GM10847 (cell line): Measurements from ENCODE around the gene ABAT.
A peak's percentile ranks its signal among the peaks of the same experiment; 100 is the strongest.

ENCODE experiments used
- POLR2A ChIP-seq: IDR thresholded peaks from 2 replicates; pipeline ENCODE4 v1.6.1; 2011; ENCODE audit not compliant: insufficient read length; ENCODE audit errors: extremely low read depth

Gene ABAT

DNA sequence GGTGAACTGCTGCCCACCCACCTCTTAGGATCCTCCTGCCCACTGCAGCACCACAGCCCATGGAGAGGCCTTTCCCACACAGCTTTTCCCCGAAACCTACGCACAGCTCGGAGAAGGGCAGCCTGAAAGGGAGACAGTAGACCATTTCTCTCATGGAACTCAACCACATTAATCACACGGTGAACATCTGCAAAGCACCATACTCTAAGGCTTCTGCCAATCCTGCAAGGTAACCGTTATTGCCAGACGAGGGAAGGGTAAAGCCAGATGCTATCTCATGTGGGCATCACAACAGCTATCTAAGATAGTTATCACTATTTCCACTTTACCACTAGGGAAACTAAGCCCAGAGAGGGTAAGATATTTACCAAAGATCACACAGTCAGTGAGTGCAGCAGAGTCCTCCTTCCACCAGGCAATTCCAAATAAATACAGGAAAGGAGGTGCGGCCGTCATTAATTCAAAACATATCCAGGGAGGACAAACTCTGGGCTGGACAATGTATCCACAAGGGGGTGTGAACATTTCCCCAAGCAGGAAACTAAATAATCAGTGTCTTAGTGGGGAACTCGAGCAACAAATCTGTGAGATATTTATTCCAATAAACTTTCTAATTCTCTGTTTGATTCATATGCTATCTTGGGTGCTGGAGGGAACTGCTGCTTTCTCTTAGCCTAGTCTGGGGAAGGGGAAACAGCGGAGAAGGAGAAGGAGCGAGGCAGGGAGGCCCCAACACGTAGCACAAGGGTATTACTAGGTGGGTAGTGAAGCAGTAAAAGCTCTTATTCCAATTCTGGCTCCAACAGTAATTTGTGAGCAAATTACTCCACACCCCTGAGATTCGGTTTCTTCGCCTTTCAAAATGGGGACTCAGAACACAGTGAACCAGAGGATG lies 122.3 kb downstream of the ABAT start:
- TF ChIP-seq POLR2A, result no peak

DNA sequence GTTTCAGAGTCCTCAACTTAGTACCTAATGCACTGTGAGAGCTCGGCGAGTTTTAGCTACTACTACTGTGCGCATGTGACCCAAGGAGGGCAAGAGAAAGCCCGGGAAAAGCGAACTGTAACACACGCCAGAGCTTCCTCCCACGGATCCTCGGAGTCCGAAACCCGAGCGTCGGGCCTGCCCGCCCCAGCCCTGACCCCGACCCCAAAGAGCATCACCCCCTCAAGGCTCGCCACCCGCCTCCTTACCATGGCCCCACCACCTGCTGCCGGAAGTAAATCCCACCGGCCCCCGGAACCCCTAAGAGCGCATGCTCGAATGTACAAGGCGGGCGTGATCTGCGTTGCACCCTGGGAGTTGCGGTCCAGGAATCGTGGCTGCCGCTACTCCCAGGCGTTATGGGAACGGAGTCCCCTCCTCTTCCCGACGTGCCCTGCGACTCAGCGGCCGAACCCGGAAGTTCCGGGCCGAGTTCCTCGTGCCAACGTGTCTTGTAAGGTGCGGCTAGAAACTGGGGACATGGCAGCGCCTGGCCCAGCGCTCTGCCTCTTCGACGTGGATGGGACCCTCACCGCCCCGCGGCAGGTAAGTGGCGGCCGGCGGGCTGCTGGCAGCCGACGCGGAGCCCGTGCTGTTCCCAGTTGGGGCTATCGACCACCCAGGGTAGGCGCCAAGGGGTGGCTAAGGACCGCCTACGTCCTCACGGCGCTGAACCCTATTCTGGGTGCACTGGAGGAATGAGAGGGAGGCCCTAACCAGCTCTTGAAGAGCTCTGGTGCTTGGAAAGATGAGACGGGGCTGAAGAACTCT lies 123.2 kb downstream of the ABAT start, which contains the start of the genes PMM2 and TMEM186:
PMM2 (plus strand) TSS at position 476 of the 810 bp plus-strand sequence; CDS start at position 520, 44 bp downstream.
TMEM186 (minus strand) TSS at position 276 of the 810 bp plus-strand sequence; CDS start at position 251, 25 bp downstream.
- peak; percentile 85 for TF ChIP-seq POLR2A

DNA sequence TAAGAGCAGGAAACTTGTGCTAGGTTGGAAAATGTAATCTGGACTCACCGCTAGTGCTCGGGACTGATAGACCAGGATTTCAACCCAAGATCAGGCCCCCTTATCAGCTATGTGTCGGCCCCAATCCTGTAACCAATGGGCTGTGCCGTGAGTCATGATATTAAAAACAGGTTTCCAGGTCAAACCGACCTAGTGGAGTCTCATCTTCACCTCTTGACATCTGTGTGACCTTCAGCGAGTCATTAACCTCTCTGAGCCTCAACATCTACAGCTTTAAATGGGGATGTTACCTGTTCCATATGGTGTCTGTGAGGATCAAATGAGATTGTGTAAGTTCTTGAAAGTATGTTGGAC lies 123.7 kb downstream of the ABAT start:
- TF ChIP-seq POLR2A, result no peak

DNA sequence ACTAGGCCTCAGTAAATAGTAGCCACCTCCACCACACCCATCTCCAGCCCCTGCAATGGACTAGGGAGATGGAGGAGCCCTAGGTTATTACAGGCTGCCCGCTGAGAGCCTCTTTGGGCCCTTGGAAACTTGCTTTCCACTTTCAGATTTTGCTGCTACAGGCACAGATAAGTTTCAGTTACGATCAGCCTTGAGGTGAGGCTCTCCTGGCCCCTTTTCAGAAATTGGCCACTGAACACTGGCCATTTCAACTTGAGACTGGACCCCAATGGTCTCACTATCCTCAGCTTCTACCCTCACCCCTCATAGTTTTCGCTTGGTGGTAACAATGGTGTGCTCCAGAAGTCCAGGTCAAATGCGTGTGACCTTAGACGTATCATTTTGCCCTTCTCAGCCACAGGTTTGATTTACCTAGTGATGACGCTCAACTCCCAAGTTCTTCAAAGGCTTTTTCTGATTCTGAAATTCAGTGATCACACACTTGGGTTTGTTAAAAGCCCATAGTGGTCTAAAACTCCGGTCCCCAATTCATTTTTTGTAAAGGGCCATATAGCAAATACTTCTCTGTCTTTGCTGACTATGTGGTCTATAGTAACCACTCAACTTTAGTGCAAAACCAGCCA lies 124.2 kb downstream of the ABAT start:
- TF ChIP-seq POLR2A, result no peak

DNA sequence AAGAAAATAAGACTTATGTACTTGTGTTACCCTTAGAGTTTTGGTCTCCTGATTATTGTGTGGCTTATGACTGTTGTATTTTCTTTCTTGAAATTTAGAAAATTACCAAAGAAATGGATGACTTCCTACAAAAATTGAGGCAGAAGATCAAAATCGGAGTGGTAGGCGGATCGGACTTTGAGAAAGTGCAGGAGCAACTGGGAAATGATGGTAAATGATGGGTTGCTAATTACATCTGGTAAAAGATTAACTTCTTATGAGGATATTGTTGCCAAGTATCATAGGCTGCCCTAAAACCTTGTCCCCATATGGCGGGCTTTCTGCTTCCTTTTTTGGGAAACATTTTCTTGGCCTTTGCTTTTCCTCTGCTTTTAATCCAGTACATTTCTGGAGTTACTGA lies 127.3 kb downstream of the ABAT start:
- no peak for TF ChIP-seq POLR2A

DNA sequence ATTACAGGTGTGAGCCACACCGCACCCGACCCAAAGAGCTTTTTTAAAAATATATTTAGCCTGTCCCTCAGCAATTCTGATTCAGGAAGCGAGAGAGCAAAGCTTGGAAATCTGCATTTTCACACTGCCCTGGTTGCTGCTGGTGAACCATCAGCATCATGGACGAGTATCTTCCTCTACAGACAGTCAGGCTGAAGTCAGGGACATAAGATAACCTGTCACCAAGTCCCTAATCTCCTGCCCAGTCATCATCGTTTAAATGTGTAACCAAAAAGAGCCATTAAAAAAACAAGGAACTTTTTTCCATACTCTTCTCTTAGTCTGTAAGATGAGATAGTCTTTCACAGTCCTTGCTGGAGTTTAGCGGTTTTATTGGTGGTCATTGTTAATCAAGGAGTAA lies 129.9 kb downstream of the ABAT start:
- TF ChIP-seq POLR2A, result no peak

DNA sequence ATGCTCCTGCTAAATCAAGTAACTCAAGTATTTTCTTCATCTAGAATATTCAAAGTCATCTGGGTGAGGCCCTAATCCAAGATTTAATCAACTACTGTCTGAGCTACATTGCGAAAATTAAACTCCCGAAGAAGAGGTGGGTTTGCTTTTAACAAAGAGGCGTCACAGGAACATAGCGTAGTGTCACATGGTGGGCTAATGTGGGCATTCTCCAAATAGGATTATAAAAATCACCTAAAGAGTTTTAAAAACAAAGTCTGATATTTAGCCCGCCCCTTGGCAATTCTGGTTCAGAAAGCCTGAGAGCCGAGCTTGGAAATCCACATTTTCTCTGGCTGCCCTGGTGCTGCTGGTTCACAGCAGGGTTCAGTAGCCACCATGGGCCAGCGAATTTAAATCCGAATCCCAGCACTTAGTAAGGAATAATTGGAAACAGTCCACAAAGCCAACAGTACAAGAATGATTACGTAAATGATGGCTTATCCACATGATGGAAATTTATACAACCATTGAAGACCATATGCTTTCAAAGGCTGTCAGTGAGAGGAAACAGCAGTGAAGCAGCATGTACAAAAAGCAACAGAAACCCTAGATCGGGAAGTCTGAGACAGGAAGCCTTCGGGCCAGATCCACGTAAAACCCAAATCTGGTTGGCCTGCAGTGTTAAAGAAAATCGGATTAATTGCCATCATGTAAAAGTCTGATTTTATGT lies 132.0 kb downstream of the ABAT start:
- no peak for TF ChIP-seq POLR2A

DNA sequence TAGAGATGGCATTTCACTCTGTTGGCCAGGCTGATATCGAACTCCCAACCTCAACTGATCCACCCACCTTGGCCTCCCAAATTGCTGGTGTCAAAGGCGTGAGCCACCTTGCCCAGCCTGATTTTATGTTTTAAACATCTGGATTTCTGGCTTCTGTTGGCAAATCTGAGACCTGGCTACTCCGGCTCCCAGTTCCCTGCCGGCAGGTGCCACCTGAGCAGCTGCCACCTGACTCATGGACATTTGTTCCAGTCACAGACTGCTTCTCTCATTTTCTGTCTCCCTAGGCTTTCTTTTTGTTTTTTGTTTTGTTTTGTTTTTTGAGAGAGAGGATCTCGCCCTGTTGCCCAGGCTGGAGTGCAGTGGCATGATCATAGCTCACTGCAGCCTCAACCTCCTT lies 132.8 kb downstream of the ABAT start:
- no peak for TF ChIP-seq POLR2A

DNA sequence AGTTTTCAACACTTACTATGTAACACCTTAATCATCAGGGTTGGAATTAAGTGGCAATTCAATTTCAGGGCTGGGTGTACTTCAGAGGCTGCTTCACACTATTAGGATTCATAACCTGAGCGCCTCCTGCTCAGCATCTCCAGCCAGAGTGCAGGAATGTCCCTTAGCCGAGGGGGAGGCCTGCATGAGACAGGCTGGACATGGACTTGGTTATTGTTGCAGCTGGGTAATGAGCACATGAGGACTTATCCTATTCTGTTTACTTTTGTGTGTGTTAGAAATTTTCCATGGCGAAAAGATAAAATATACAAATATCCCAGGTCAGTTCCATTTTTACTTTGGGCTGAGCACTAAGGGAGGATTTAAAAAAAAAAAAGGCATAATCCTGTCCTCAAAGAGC lies 133.6 kb downstream of the ABAT start:
- no peak for TF ChIP-seq POLR2A

DNA sequence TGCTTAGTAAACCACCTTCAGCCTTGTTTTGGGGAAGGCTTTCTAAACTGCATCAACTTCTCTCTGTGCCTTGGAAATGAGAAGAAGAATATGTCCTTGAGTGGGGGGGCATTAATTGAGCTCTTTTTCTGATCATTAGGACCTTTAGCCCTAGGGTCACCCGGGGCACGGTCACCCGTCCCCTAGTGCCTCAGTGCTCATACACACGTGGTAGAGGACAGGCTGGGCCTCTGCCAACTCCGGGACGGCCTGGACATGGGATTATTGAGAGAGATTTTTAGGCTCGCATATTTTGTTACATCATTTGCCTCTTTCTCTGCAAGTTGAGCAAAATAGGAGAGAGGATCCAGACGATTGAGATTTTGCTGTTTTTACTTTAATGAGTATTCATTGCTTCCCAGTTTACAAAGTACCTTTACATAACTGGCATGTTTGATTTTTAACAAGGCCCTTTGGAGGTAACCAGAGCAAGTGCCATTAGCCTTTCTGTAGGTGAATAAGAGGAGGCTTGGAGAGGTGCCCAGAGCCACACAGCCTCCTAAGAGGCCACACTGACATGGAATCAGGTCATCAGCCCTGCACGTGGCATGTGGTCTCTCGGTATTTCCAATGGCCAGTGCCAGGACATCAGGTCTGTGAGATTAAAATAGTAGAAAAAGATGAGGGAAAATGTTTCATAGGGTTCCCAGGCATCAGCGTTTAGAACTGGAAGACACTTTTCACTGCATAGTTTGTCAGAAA lies 134.4 kb downstream of the ABAT start:
- TF ChIP-seq POLR2A, result no peak

DNA sequence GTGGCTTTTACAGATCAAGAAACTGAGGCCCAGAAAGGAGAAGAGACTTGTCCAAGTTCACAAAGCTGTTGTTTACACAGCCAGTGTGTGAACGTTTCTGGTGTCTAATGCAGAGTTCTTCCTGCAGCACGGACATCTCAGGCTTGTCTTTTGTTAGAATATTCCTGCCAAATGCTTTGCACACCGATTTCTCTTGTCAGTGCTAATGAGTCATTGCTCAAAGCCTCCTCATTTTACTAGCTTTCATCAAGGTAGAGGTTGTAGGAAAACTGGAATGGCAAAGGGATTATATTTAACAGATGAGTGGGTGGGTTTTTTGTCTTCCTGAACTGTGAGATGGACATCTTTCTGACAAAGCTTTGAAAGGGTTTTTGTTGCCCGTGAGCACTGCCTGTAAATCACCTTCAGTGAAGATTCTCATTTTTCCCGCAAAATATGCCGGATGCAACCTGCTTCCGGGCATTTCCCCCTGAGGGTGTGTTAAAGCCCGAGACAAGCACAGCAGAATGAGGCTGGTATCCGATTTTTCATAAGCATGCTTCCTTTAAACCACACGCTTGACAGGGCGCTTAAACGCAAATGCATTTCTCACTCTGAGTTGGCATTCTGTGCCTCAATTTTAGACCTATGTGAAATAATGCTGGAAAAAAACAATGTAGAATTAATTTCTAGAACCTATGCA lies 137.9 kb downstream of the ABAT start:
- no peak for TF ChIP-seq POLR2A

DNA sequence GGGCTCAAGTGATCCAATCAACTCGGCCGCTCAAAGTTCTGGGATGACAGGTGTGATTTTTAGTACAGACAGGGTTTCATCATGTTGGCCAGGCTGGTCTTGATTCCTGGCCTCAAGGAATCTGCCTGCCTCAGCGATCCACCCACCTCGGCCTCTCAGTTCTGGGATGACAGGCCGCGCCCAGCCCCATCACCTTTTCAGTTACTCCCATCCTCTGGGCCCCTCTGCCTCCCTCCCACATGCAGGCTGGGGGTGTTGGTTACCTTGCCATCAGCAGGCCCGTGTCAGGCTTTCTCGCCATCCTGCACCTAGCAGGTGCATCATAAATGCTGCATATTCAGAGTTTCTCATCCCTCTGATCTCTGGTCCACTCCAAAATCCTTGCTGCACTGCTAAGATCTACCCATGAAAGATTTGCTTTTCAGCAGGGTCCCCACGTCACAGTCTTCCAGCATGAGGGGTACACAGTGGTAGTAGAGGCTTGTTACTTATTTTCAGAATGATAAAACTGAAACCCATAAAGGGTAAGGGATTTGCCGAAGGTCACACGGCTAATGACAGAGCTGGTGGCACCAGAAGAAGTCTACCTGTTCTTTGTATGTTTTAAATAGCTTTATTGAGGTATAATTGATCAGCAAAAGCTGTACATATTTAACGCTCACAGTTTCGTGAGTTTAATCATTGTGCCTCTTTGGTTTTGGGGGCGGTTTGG lies 139.8 kb downstream of the ABAT start:
- no peak for TF ChIP-seq POLR2A
